Measurements from ENCODE around the gene RAPGEF3.

The RAPGEF3 gene

DNA sequence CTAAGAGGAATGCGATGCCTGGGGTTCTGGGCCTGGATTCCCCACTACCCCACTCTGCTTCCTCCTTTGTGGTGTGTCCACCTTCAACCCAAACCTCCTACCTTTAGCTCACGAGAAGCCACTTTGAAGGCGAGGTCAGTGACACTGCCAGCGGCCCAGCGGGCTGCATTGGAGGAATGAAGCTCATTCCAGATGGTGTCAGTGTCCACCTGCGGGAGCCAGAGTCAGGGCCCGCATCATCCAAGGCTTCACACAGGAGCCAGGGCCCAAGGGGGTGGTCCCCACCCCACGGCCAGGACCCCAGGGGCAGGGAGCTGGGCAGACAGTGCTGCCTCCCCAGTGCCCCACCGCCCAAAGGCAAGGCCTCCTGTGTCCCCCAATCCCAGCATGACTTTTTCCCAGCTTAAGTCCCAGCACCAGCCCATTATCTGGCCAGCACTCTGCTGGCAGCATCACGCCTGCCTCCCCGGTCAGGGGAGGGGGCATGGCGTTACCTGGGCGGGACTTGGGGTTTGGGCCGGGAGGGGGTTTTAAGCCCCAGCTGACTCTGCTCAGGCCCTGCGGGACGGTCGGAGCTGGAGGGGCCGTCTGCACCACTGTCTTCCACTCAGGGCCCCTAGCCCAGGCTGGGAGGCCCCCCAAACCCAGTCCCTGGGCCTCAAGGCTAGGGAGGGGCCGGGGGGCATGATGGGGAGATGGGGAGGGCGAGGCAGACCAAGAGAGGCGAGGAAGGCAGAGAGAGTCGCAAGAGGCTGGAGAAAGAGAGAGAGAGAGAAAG, 31.2 kb upstream of the RAPGEF3 start:
- no peak overlapping the region for H3K27ac ChIP-seq (ENCODE audit: low read depth, low read length)
- no CpG with 5 or more reads among the region's 22 CpGs for WGBS (ENCODE audit: extremely low coverage, insufficient coverage, insufficient read length)
- no peak overlapping the region for H3K4me3 ChIP-seq (ENCODE audit: low read depth, low read length)
- no peaks in the 10 kb centered on the region for H3K79me1 ChIP-seq (ENCODE audit: low read length)
- no peak overlapping the region for H2BK120ac ChIP-seq (ENCODE audit: insufficient read depth, low read length, poor library complexity)
- H4K91ac ChIP-seq (ENCODE audit: low read depth, low read length), result no peak overlapping the region
- no peak overlapping the region for H3K4me2 ChIP-seq (ENCODE audit: low read length)
- peaks cover 90 to 94% of the 10 kb centered on the region in 2 experiments for H3K36me3 ChIP-seq (ENCODE audit: control insufficient read depth in 1 of 2, insufficient read depth in 2 of 2, low read length in 2 of 2)
- no peak overlapping the region for H2AFZ ChIP-seq (ENCODE audit: insufficient read depth, low read length, poor library complexity)
- no peak overlapping the region for H2AK5ac ChIP-seq (ENCODE audit: low read length)
- H3K9ac ChIP-seq (ENCODE audit: low read length), result no peak overlapping the region
- no peaks in the 10 kb centered on the region for H3K27me3 ChIP-seq (ENCODE audit: insufficient read depth, low read length)
- no peak overlapping the region for H2BK12ac ChIP-seq (ENCODE audit: low read length)
- H4K12ac ChIP-seq (ENCODE audit: low read depth, low read length), result no peak overlapping the region
- H2BK5ac ChIP-seq (ENCODE audit: low read depth, low read length, poor library complexity), result no peak overlapping the region
- no peaks in the 10 kb centered on the region for H3K4me1 ChIP-seq (ENCODE audit: control insufficient read depth in 1 of 2, insufficient read depth in 2 of 2, low read length in 2 of 2)
- H4K8ac ChIP-seq (ENCODE audit: low read depth, low read length), result no peak overlapping the region
- H3K18ac ChIP-seq (ENCODE audit: low read length), result no peak overlapping the region
- no peaks in the 10 kb centered on the region for H3K79me2 ChIP-seq (ENCODE audit: control insufficient read depth, insufficient read depth, low read length, poor library complexity)
- H3K14ac ChIP-seq (ENCODE audit: low read length), result no peak overlapping the region
- peaks cover 4% of the 10 kb centered on the region for H3K9me3 ChIP-seq (ENCODE audit: insufficient read depth, low read depth, low read length)
- DNase-seq, result no peak
- H3K23ac ChIP-seq (ENCODE audit: low read length), result no peak overlapping the region
- H3K4ac ChIP-seq (ENCODE audit: low read depth, low read length), result no peak overlapping the region

DNA sequence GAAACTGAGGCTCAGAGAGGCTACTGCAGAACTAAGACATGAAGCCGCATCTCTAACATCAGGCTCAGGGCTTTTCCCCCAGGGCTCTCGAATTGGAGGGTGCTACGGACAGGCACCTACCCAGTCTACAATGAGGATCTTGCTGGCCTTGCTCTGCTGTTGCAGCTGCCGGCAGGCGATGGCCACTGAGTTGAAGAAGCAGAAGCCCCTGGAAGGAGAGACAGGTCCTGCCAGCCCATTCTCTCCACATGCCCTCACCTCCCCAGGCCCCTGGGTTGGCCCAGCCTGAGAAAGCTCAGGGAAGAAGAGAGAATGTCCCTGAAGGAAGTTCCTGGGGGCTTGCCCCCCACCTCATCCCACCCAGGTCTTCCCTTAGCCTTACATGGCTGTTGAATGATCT, 30.5 kb upstream of the RAPGEF3 start:
- no CpG with 5 or more reads among the region's 5 CpGs for WGBS (ENCODE audit: extremely low coverage, insufficient coverage, insufficient read length)
- Histone ChIP-seq H3K9ac (ENCODE audit: low read length) (no peak overlapping the region), H2BK5ac (ENCODE audit: low read depth, low read length, poor library complexity) (no peak overlapping the region), H3K4me2 (ENCODE audit: low read length) (no peak overlapping the region), H3K4me1 (ENCODE audit: control insufficient read depth in 1 of 2, insufficient read depth in 2 of 2, low read length in 2 of 2) (no peaks in the 10 kb centered on the region), H3K9me3 (ENCODE audit: insufficient read depth, low read depth, low read length) (peaks cover 4% of the 10 kb centered on the region), H3K79me2 (ENCODE audit: control insufficient read depth, insufficient read depth, low read length, poor library complexity) (no peaks in the 10 kb centered on the region), H3K18ac (ENCODE audit: low read length) (no peak overlapping the region), H2AFZ (ENCODE audit: insufficient read depth, low read length, poor library complexity) (no peak overlapping the region), H2BK12ac (ENCODE audit: low read length) (no peak overlapping the region), H3K27me3 (ENCODE audit: insufficient read depth, low read length) (no peaks in the 10 kb centered on the region), H3K79me1 (ENCODE audit: low read length) (no peaks in the 10 kb centered on the region), H3K23ac (ENCODE audit: low read length) (no peak overlapping the region), H3K36me3 (ENCODE audit: control insufficient read depth in 1 of 2, insufficient read depth in 2 of 2, low read length in 2 of 2) (peaks cover 89 to 94% of the 10 kb centered on the region in 2 experiments), H3K4ac (ENCODE audit: low read depth, low read length) (no peak overlapping the region), H3K27ac (ENCODE audit: low read depth, low read length) (no peak overlapping the region), H4K12ac (ENCODE audit: low read depth, low read length) (no peak overlapping the region), H4K91ac (ENCODE audit: low read depth, low read length) (no peak overlapping the region), H2AK5ac (ENCODE audit: low read length) (no peak overlapping the region), H2BK120ac (ENCODE audit: insufficient read depth, low read length, poor library complexity) (no peak overlapping the region), H3K14ac (ENCODE audit: low read length) (no peak overlapping the region), H4K8ac (ENCODE audit: low read depth, low read length) (no peak overlapping the region), H3K4me3 (ENCODE audit: low read depth, low read length) (no peak overlapping the region)
- no peak for DNase-seq

DNA sequence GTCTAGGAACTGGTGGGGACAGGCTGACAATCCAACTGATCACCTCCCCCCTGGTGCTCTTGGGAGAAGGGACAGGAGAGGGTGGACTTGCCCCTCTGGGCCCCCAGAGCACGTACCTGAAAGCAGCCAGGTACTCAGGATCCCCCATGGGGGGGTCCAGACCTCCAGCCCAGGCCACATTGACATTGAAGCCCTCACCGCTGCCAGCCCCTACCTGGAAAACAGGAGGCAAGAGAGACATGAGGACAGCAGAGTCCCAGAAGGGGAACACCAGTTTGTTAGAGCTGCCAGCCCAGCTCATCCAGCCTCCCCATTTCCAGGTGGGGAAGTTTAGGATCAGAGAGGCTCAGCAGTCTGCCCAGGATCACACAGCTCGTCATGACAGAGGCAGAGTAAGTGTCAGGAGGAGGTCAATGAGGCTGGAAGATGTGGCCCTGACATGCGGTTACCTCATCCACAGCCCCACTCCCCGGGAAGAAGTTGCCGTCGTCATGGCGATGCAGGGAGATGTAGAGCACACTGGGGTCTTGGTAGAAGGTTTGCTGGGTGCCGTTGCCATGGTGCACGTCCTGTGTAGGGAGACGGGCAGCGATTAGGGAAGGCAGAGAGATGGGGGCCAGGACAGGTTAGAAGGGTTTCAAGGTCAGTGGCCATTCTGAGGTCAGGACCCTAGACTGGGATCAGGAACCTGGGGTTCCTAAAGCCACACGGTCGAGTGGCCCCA, 29.1 kb upstream of the RAPGEF3 start:
- no CpG with 5 or more reads among the region's 14 CpGs for WGBS (ENCODE audit: extremely low coverage, insufficient coverage, insufficient read length)
- no peak overlapping the region for H3K9ac ChIP-seq (ENCODE audit: low read length)
- no peaks in the 10 kb centered on the region for H3K9me3 ChIP-seq (ENCODE audit: insufficient read depth, low read depth, low read length)
- H3K4ac ChIP-seq (ENCODE audit: low read depth, low read length), result no peak overlapping the region
- H3K4me1 ChIP-seq (ENCODE audit: control insufficient read depth in 1 of 2, insufficient read depth in 2 of 2, low read length in 2 of 2), result no peaks in the 10 kb centered on the region
- no peak overlapping the region for H3K18ac ChIP-seq (ENCODE audit: low read length)
- no peak overlapping the region for H4K8ac ChIP-seq (ENCODE audit: low read depth, low read length)
- H2AFZ ChIP-seq (ENCODE audit: insufficient read depth, low read length, poor library complexity), result no peak overlapping the region
- H2BK120ac ChIP-seq (ENCODE audit: insufficient read depth, low read length, poor library complexity), result no peak overlapping the region
- no peak overlapping the region for H3K14ac ChIP-seq (ENCODE audit: low read length)
- H2AK5ac ChIP-seq (ENCODE audit: low read length), result no peak overlapping the region
- H3K23ac ChIP-seq (ENCODE audit: low read length), result no peak overlapping the region
- no peak for DNase-seq
- no peaks in the 10 kb centered on the region for H3K27me3 ChIP-seq (ENCODE audit: insufficient read depth, low read length)
- H3K4me2 ChIP-seq (ENCODE audit: low read length), result no peak overlapping the region
- no peak overlapping the region for H4K12ac ChIP-seq (ENCODE audit: low read depth, low read length)
- no peaks in the 10 kb centered on the region for H3K79me1 ChIP-seq (ENCODE audit: low read length)
- no peak overlapping the region for H3K27ac ChIP-seq (ENCODE audit: low read depth, low read length)
- no peak overlapping the region for H2BK5ac ChIP-seq (ENCODE audit: low read depth, low read length, poor library complexity)
- H3K36me3 ChIP-seq (ENCODE audit: control insufficient read depth in 1 of 2, insufficient read depth in 2 of 2, low read length in 2 of 2), result peaks cover 93 to 96% of the 10 kb centered on the region in 2 experiments
- no peak overlapping the region for H3K4me3 ChIP-seq (ENCODE audit: low read depth, low read length)
- no peak overlapping the region for H2BK12ac ChIP-seq (ENCODE audit: low read length)
- no peak overlapping the region for H4K91ac ChIP-seq (ENCODE audit: low read depth, low read length)
- no peaks in the 10 kb centered on the region for H3K79me2 ChIP-seq (ENCODE audit: control insufficient read depth, insufficient read depth, low read length, poor library complexity)

- H2BK5ac ChIP-seq (ENCODE audit: low read depth, low read length, poor library complexity), result no peak overlapping the region
- no peak overlapping the region for H4K8ac ChIP-seq (ENCODE audit: low read depth, low read length)
- no peaks in the 10 kb centered on the region for H3K79me1 ChIP-seq (ENCODE audit: low read length)
- no peak overlapping the region for H3K14ac ChIP-seq (ENCODE audit: low read length)
- H3K9me3 ChIP-seq (ENCODE audit: insufficient read depth, low read depth, low read length), result no peaks in the 10 kb centered on the region
- H2AK5ac ChIP-seq (ENCODE audit: low read length), result no peak overlapping the region
- H2BK120ac ChIP-seq (ENCODE audit: insufficient read depth, low read length, poor library complexity), result no peak overlapping the region
- H3K4me2 ChIP-seq (ENCODE audit: low read length), result no peak overlapping the region
- H4K91ac ChIP-seq (ENCODE audit: low read depth, low read length), result no peak overlapping the region
- H3K4me1 ChIP-seq (ENCODE audit: control insufficient read depth in 1 of 2, insufficient read depth in 2 of 2, low read length in 2 of 2), result no peaks in the 10 kb centered on the region
- no peak overlapping the region for H3K4me3 ChIP-seq (ENCODE audit: low read depth, low read length)
- H3K18ac ChIP-seq (ENCODE audit: low read length), result no peak overlapping the region
- H3K79me2 ChIP-seq (ENCODE audit: control insufficient read depth, insufficient read depth, low read length, poor library complexity), result no peaks in the 10 kb centered on the region
- no peak overlapping the region for H4K12ac ChIP-seq (ENCODE audit: low read depth, low read length)
- no peak overlapping the region for H2BK12ac ChIP-seq (ENCODE audit: low read length)
- H3K36me3 ChIP-seq (ENCODE audit: control insufficient read depth in 1 of 2, insufficient read depth in 2 of 2, low read length in 2 of 2), result peaks cover 93 to 98% of the 10 kb centered on the region in 2 experiments
- no peak for DNase-seq
- no peak overlapping the region for H3K27ac ChIP-seq (ENCODE audit: low read depth, low read length)
- no peak overlapping the region for H3K23ac ChIP-seq (ENCODE audit: low read length)
- H3K9ac ChIP-seq (ENCODE audit: low read length), result no peak overlapping the region
- no CpG with 5 or more reads among the region's 10 CpGs for WGBS (ENCODE audit: extremely low coverage, insufficient coverage, insufficient read length)
- H3K27me3 ChIP-seq (ENCODE audit: insufficient read depth, low read length), result no peaks in the 10 kb centered on the region
- no peak overlapping the region for H3K4ac ChIP-seq (ENCODE audit: low read depth, low read length)
- H2AFZ ChIP-seq (ENCODE audit: insufficient read depth, low read length, poor library complexity), result no peak overlapping the region
These were observed 28.1 kb upstream of the RAPGEF3 start for GRCh38 chr12:47786662-47787280.

Data from trophoblast cell (in vitro differentiated cells and primary cell).